Measurements from ENCODE around the gene SPIRE2. TPM values are rescaled to one million over a fixed set of nuclear protein-coding genes. Genes with fewer than 3 reads are reported as not detected.

SPIRE2 gene
- total and polyA plus RNA-seq, 9 donors, result 0.95 to 28.7 (median 2.9) TPM

GRCh38 chr16:89863741-89864526 lies 35.7 kb downstream of the SPIRE2 start:
- H3K27me3 ChIP-seq, result no peaks in the 10 kb centered on the region
- WGBS, 3 donors, result 56 to 74% (median 65%) methylated on average over 21 of the region's 21 CpGs
- no peaks in the 10 kb centered on the region for H3K4me1 ChIP-seq (ENCODE audit: insufficient read depth)
- H3K4me3 ChIP-seq, result no peak overlapping the region
- DNase-seq, result no peak
- TF ChIP-seq CTCF (IDR thresholded peaks at IDR 0.05), result no peak
- no peak for TF ChIP-seq EP300 (IDR thresholded peaks at IDR 0.05)
- TF ChIP-seq POLR2A (IDR thresholded peaks at IDR 0.05), result no peak
- intact Hi-C loops (cut with DNase I), result loop anchor here in 1 of 4 donors (5.0 kb wide), 1 partner anchor 157 kb away; no protein-coding TSS in a partner anchor
- H3K9me3 ChIP-seq, result no peaks in the 10 kb centered on the region
- H3K36me3 ChIP-seq, result no peaks in the 10 kb centered on the region
- no peak overlapping the region for H3K27ac ChIP-seq

GRCh38 chr16:89864527-89864820 lies 36.2 kb downstream of the SPIRE2 start:
- no peaks in the 10 kb centered on the region for H3K9me3 ChIP-seq
- H3K36me3 ChIP-seq, result no peaks in the 10 kb centered on the region
- TF ChIP-seq CTCF (IDR thresholded peaks at IDR 0.05) (no peak), EP300 (IDR thresholded peaks at IDR 0.05) (no peak), POLR2A (IDR thresholded peaks at IDR 0.05) (no peak)
- H3K27ac ChIP-seq, result no peak overlapping the region
- H3K27me3 ChIP-seq, result no peaks in the 10 kb centered on the region
- H3K4me1 ChIP-seq (ENCODE audit: insufficient read depth), result no peaks in the 10 kb centered on the region
- no peak for DNase-seq
- intact Hi-C loops (cut with DNase I), result loop anchor here in 1 of 4 donors (5.0 kb wide), 1 partner anchor 157 kb away; no protein-coding TSS in a partner anchor
- H3K4me3 ChIP-seq, result no peak overlapping the region
- WGBS, 3 donors, result 58 to 67% (median 59%) methylated on average over 5 of the region's 5 CpGs

GRCh38 chr16:89867918-89868317 lies 39.6 kb downstream of the SPIRE2 start:
- Histone ChIP-seq H3K36me3 (no peaks in the 10 kb centered on the region), H3K4me3 (no peak overlapping the region), H3K27me3 (no peaks in the 10 kb centered on the region), H3K9me3 (no peaks in the 10 kb centered on the region), H3K4me1 (ENCODE audit: insufficient read depth) (no peaks in the 10 kb centered on the region), H3K27ac (no peak overlapping the region)
- no peak for TF ChIP-seq POLR2A (IDR thresholded peaks at IDR 0.05)
- no peak for TF ChIP-seq CTCF (IDR thresholded peaks at IDR 0.05)
- no peak for TF ChIP-seq EP300 (IDR thresholded peaks at IDR 0.05)
- 96 to 99% (median 98%) methylated on average over 5 of the region's 5 CpGs for WGBS, 3 donors
- intact Hi-C loops (cut with DNase I), result no loop called here
- no peak for DNase-seq

- Histone ChIP-seq H3K36me3 (no peaks in the 10 kb centered on the region), H3K27ac (no peak overlapping the region), H3K27me3 (no peaks in the 10 kb centered on the region), H3K4me3 (no peak overlapping the region), H3K9me3 (no peaks in the 10 kb centered on the region), H3K4me1 (ENCODE audit: insufficient read depth) (no peaks in the 10 kb centered on the region)
- TF ChIP-seq POLR2A (IDR thresholded peaks at IDR 0.05), result no peak
- no peak for DNase-seq
- intact Hi-C loops (cut with DNase I), result no loop called here
- WGBS, 3 donors, result 82 to 89% (median 85%) methylated on average over 12 of the region's 12 CpGs
Measured at GRCh38 chr16:89869911-89870310, 41.6 kb downstream of the SPIRE2 start.

GRCh38 chr16:89870440-89870839 lies 42.2 kb downstream of the SPIRE2 start:
- H3K36me3 ChIP-seq, result no peaks in the 10 kb centered on the region
- DNase-seq, result no peak
- H3K27ac ChIP-seq, result no peak overlapping the region
- H3K4me3 ChIP-seq, result no peak overlapping the region
- 85 to 95% (median 92%) methylated on average over 6 of the region's 6 CpGs for WGBS, 3 donors
- H3K27me3 ChIP-seq, result no peaks in the 10 kb centered on the region
- H3K9me3 ChIP-seq, result no peaks in the 10 kb centered on the region
- TF ChIP-seq EP300 (IDR thresholded peaks at IDR 0.05) (no peak), POLR2A (IDR thresholded peaks at IDR 0.05) (no peak), CTCF (IDR thresholded peaks at IDR 0.05) (no peak)
- no peaks in the 10 kb centered on the region for H3K4me1 ChIP-seq (ENCODE audit: insufficient read depth)
- intact Hi-C loops (cut with DNase I), result no loop called here
